Calu3 (cell line): Measurements from ENCODE around the gene CDH4. TPM values are rescaled to one million over a fixed set of nuclear protein-coding genes. Genes with fewer than 3 reads are reported as not detected.

Experiments used
- BruUV-seq: library from RNA; stranded (reverse); fragments of 400-500 nt; replicated peaks from 2 replicates; lab custom pipeline; 2021; lab: Mats Ljungman, UMichigan
- CTCF ChIA-PET: fragments of 300-600 bp; sonication (Branson Sonifier 250); formaldehyde crosslinking; loops from one replicate; lab custom pipeline; 2022; ENCODE audit warnings: antibody characterized with exemption; lab: Charles Lee
- DNase-seq: peaks from one replicate; pipeline ENCODE4 v3.0.0; 2022
- H3K27ac Mint-ChIP-seq: one replicate; pipeline ENCODE4 v1.8.0; 2022; ENCODE audit warnings: mixed read lengths; ENCODE audit not compliant: unreplicated experiment
- H3K27me3 Mint-ChIP-seq: one replicate; pipeline ENCODE4 v1.8.0; 2022; ENCODE audit warnings: mixed read lengths; ENCODE audit not compliant: unreplicated experiment
- H3K36me3 Mint-ChIP-seq: one replicate; pipeline ENCODE4 v1.8.0; 2022; ENCODE audit warnings: mild to moderate bottlenecking, moderate library complexity, mixed read lengths; ENCODE audit not compliant: insufficient read depth, unreplicated experiment
- H3K4me1 Mint-ChIP-seq: one replicate; pipeline ENCODE4 v1.8.0; 2022; ENCODE audit warnings: mild to moderate bottlenecking, low read depth, mixed read lengths; ENCODE audit not compliant: unreplicated experiment
- H3K4me3 Mint-ChIP-seq: one replicate; pipeline ENCODE4 v1.8.0; 2022; ENCODE audit warnings: mild to moderate bottlenecking, low read depth, moderate library complexity, mixed read lengths; ENCODE audit not compliant: unreplicated experiment
- H3K9me3 Mint-ChIP-seq: one replicate; pipeline ENCODE4 v1.8.0; 2022; ENCODE audit warnings: low read depth, mixed read lengths; ENCODE audit not compliant: unreplicated experiment
- intact Hi-C: fragments of 100-400 bp; cut with micrococcal nuclease; formaldehyde crosslinking; loops from one replicate; pipeline ENCODE4 v1.10.0; 2022; ENCODE audit not compliant: unreplicated experiment
- total RNA-seq: library from RNA; stranded (reverse); gene quantifications from 2 replicates; pipeline ENCODE4 v1.2.3, GENCODE V29; 2022
- TF ChIP-seq, protein P1 (sequence below): fragments of 200-600 bp; IDR thresholded peaks from one replicate; pipeline ENCODE4 v1.8.0; 2022; ENCODE audit warnings: antibody characterized with exemption; ENCODE audit not compliant: unreplicated experiment

The CDH4 gene
- total RNA-seq, 1 experiment from 2014 or later = not detected

DNA sequence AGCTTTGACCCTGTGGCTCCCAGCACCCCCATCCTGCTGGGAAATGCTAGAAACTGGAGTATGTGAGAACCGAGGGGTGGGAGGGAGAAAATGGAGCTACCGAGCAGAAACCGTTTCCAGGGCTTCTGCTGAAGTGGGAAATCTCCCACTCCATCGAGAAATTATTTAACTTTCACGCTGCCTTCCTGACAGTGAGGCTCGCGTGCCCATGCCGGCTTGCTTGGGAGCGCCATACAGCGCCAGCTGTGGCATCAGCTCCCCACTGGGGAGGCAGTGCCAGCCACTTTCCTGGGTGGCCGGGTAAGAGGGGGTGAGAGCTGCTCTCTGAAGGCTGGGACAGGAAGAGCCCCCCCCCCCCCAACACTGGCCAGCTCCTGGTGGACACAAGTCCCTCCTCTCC, 544.7 kb downstream of the CDH4 start:
- H3K9me3 Mint-ChIP-seq = peaks cover 2% of the 10 kb centered on the region
- no peak overlapping the region for H3K27ac Mint-ChIP-seq
- H3K27me3 Mint-ChIP-seq = peaks cover 40% of the 10 kb centered on the region
- intact Hi-C loops = no loop called here
- CTCF ChIA-PET = no interaction called here
- H3K4me1 Mint-ChIP-seq = no peaks in the 10 kb centered on the region
- no peaks in the 10 kb centered on the region for H3K36me3 Mint-ChIP-seq
- TF ChIP-seq, protein P1, sequence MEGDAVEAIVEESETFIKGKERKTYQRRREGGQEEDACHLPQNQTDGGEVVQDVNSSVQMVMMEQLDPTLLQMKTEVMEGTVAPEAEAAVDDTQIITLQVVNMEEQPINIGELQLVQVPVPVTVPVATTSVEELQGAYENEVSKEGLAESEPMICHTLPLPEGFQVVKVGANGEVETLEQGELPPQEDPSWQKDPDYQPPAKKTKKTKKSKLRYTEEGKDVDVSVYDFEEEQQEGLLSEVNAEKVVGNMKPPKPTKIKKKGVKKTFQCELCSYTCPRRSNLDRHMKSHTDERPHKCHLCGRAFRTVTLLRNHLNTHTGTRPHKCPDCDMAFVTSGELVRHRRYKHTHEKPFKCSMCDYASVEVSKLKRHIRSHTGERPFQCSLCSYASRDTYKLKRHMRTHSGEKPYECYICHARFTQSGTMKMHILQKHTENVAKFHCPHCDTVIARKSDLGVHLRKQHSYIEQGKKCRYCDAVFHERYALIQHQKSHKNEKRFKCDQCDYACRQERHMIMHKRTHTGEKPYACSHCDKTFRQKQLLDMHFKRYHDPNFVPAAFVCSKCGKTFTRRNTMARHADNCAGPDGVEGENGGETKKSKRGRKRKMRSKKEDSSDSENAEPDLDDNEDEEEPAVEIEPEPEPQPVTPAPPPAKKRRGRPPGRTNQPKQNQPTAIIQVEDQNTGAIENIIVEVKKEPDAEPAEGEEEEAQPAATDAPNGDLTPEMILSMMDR = no peak
- H3K4me3 Mint-ChIP-seq = no peak overlapping the region
- no peak for DNase-seq
- BruUV-seq = no TSS peak

DNA sequence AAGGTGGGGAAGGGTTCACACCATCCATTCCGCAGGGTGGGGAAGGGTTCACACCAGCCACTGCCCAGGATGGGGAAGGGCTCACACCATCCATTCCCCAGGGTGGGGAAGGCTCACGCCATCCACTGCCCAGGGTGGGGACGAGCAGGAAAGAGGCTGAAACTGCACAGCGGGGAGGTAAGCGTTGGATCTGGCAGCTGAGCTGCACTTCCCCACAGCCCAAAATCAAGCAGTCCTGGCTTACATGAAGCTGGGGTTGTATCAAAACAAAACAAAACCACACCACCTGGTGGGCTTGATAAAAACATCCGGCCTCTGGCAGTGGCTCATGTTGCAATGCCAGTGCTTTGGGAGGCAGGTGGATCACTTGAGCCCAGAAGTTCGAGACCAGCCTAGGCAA, 545.1 kb downstream of the CDH4 start:
- TF ChIP-seq, protein P1 = no peak
- peaks cover 2% of the 10 kb centered on the region for H3K9me3 Mint-ChIP-seq
- no peak overlapping the region for H3K4me3 Mint-ChIP-seq
- peaks cover 42% of the 10 kb centered on the region for H3K27me3 Mint-ChIP-seq
- CTCF ChIA-PET = interaction anchor here (0.7 kb wide), 1 partner anchor 48 kb away, joined by 3 read pairs; no protein-coding TSS in a partner anchor
- no peaks in the 10 kb centered on the region for H3K4me1 Mint-ChIP-seq
- H3K36me3 Mint-ChIP-seq = no peaks in the 10 kb centered on the region
- DNase-seq = no peak
- BruUV-seq = no TSS peak
- intact Hi-C loops = no loop called here
- no peak overlapping the region for H3K27ac Mint-ChIP-seq

DNA sequence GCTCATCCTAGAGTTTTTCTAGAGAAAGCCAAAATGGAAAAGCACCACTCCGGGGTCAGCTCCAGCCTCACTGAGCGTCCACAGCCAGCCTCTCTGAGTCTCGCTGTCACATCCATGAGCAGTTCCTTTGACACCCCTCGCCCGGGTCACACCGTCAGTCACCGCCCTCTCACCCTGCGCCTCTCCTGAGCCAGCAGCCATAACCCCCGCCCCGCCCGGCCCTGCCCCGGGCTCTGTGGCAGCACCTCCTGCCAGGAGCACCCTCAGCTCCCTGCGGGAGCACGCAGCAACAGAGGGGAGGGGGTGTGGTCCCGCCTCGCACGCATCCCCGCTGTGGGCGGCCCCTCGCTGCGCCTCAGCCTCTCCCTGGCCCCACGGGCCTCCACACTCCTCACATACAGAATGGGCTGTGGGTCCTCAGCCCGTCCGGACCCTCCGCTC, 545.9 kb downstream of the CDH4 start:
- Mint-ChIP-seq H3K27me3 (peaks cover 50% of the 10 kb centered on the region), H3K27ac (no peak overlapping the region), H3K4me1 (no peaks in the 10 kb centered on the region), H3K4me3 (no peak overlapping the region), H3K36me3 (no peaks in the 10 kb centered on the region), H3K9me3 (peaks cover 2% of the 10 kb centered on the region)
- CTCF ChIA-PET = interaction anchor here (0.7 to 0.9 kb wide), 2 partner anchors 49 to 1805 kb away, joined by 3 read pairs; no protein-coding TSS in a partner anchor
- TF ChIP-seq, protein P1 = no peak
- BruUV-seq = no TSS peak
- intact Hi-C loops = no loop called here
- no peak for DNase-seq

DNA sequence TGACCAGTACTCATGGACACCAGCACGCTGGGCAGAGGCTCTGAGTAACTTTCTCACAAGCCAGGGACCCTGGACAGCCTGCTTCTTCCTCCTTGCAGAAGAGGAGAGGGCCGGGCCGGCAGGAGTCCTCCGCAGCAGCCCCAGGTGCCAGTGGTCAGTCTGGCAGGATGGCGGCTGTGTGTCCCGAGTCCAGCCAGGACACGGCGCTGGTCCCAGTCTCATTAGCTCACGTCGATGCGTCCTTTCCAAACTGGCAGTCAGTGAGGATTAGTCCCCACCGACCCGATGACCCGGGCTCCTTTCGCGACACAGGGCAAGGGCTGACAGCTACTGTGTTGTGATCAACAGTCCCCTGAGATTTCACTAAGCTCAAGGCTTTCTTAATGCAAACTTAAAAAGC, 546.6 kb downstream of the CDH4 start:
- CTCF ChIA-PET = interaction anchor here (0.9 kb wide), 1 partner anchor 1806 kb away, joined by 3 read pairs; no protein-coding TSS in a partner anchor
- TF ChIP-seq, protein P1 = no peak
- intact Hi-C loops = no loop called here
- Mint-ChIP-seq H3K36me3 (no peaks in the 10 kb centered on the region), H3K4me1 (peaks cover 4% of the 10 kb centered on the region), H3K27ac (no peak overlapping the region), H3K9me3 (peaks cover 2% of the 10 kb centered on the region), H3K4me3 (no peak overlapping the region), H3K27me3 (peaks cover 57% of the 10 kb centered on the region)
- DNase-seq = no peak
- BruUV-seq = no TSS peak
